Spleen (tissue), 13 donors: ENCODE measurements around the gene TMEM128. TPM values are rescaled to one million over a fixed set of nuclear protein-coding genes. Genes with fewer than 3 reads are reported as not detected.
A peak's percentile ranks its signal among the peaks of the same experiment; 100 is the strongest.

ENCODE experiments used
- DNase-seq: peaks from one replicate; pipeline ENCODE4 v3.0.0-alpha.2; 2020
- H3K27ac ChIP-seq, 8 donors: fragments of 200-600 bp; sonication (generic) in 7 of 8; 1 replicate in 4 of 8; 2 replicates in 4 of 8; pipeline versions ENCODE4 v1.5.0 to v1.8.0; 2016 to 2021; ENCODE audit warnings: inconsistent platforms in 4 of 8, mild to moderate bottlenecking in 4 of 8, moderate library complexity in 1 of 8
- H3K27me3 ChIP-seq, 7 donors: fragments of 200-600 bp; sonication (generic) in 6 of 7; replicated peaks in 1 of 7; 1 replicate in 4 of 7; 2 replicates in 3 of 7; pipeline versions ENCODE4 v1.5.0 to v1.8.0; 2016 to 2021; ENCODE audit warnings: inconsistent platforms in 3 of 7, mild to moderate bottlenecking in 1 of 7
- H3K36me3 ChIP-seq, 6 donors: fragments of 200-600 bp; sonication (generic) in 5 of 6; 1 replicate in 4 of 6; 2 replicates in 2 of 6; pipeline versions ENCODE4 v1.5.0 to v1.8.0; 2016 to 2021; ENCODE audit warnings: inconsistent platforms in 2 of 6
- H3K4me1 ChIP-seq, 6 donors: fragments of 200-600 bp; sonication (generic) in 5 of 6; 1 replicate in 3 of 6; 2 replicates in 3 of 6; pipeline versions ENCODE4 v1.5.0 to v1.8.0; 2016 to 2021; ENCODE audit warnings: inconsistent platforms in 3 of 6
- H3K4me3 ChIP-seq, 8 donors: fragments of 200-600 bp; sonication (generic) in 7 of 8; 1 replicate in 4 of 8; 2 replicates in 4 of 8; pipeline versions ENCODE4 v1.5.0 to v1.8.0; 2016 to 2021; ENCODE audit warnings: inconsistent platforms in 4 of 8, mild to moderate bottlenecking in 4 of 8, moderate library complexity in 2 of 8
- H3K9me3 ChIP-seq, 8 donors: fragments of 200-600 bp; sonication (generic) in 7 of 8; 1 replicate in 4 of 8; 2 replicates in 4 of 8; pipeline versions ENCODE4 v1.5.0 to v1.8.0; 2016 to 2021; ENCODE audit warnings: inconsistent platforms in 4 of 8
- CTCF ChIP-seq, 11 experiments: fragments of 200-600 bp in 7 of 11; fragments of 450-650 bp in 4 of 11; sonication (generic) in 4 of 11; IDR thresholded peaks in 8 of 11; conservative IDR thresholded peaks in 3 of 11; 1 replicate in 7 of 11; 2 replicates in 4 of 11; pipeline versions ENCODE4 v1.4.0 to v1.8.0; 2016 to 2021; ENCODE audit warnings: antibody characterized with exemption in 11 of 11, inconsistent platforms in 4 of 11, mild to moderate bottlenecking in 1 of 11
- POLR2A ChIP-seq, 3 donors: fragments of 450-650 bp; IDR thresholded peaks; one replicate each; pipeline ENCODE4 v1.5.1; 2017; ENCODE audit warnings: antibody characterized with exemption in 3 of 3, mild to moderate bottlenecking in 1 of 3
- POLR2AphosphoS5 ChIP-seq, 3 donors: sonication (generic); formaldehyde crosslinking; IDR thresholded peaks; one replicate each; pipeline ENCODE4 v1.5.1; 2017; ENCODE audit warnings: antibody characterized with exemption in 3 of 3
- WGBS, 5 donors: extraction: QIAGEN DNeasy Blood & Tissue Kit in 3 of 5; methylation state at CpG; one replicate each; pipeline versions ENCODE4 v1.1.5 to v1.1.7; 2013 to 2018; 5-methylcytosine and 5-hydroxymethylcytosine counted together
- intact Hi-C: fragments of 100-400 bp; cut with DNase I; formaldehyde crosslinking; loops from one replicate; pipeline ENCODE4 v1.15.0; 2023; ENCODE audit warnings: low total_unique reads
- long read RNA-seq, 2 donors: transcript quantifications; one replicate each; lab custom pipeline, GENCODE V29; 2026
- polyA plus RNA-seq, 3 donors: library from polyadenylated mRNA; stranded (reverse); fragments of 200-250 nt; gene quantifications; one replicate each; pipeline ENCODE4 v1.2.1, GENCODE V29; 2013
- total RNA-seq, 7 donors: library from RNA; depleted of rRNA in 3 of 7; stranded (reverse); fragments of >200 nt in 3 of 7; fragmentation: NEBNext Ultra II Directional in 4 of 7; extraction: Animal tissue kit (Norgen Biotek cat#: 25700) in 4 of 7; gene quantifications; one replicate each; pipeline versions ENCODE4 v1.1.0 to v1.2.1, GENCODE V29; 2016 to 2021
- donor health status: healthy with polysubstance abuse.
- donor health status: DM: no; HTN: no; CAD: no; lungs with moderate emphysema.
- donor health status: DM: no; HTN: no; CAD: no.
- donor health status: Bipolar disorder and iron deficiency.
- donor health status: healthy.
- donor health status: DM: no; HTN: no; CAD: no.
- donor health status: DM: yes; HTN: yes; CAD: no.

Gene TMEM128
- 10 to 100 TPM; 16.3 to 25.6 (median 21.0) TPM for total RNA-seq
- polyA plus RNA-seq = 10 to 100 TPM; 19.0 to 25.5 (median 23.3) TPM
- long read RNA-seq, donor 1, transcript TMEM128-202 (5 exons, 1,221 nt) = major isoform, 7 of 7 reads
- long read RNA-seq, donor 1, partial matches to known transcripts = 0 of 7 reads
- long read RNA-seq, donor 1, other reads (novel, unspliced or antisense) = 0 of 7 reads
- long read RNA-seq, donor 2, transcript TMEM128-202 (5 exons, 1,221 nt) = major isoform, 7 of 16 reads
- long read RNA-seq, donor 2, partial matches to known transcripts = 9 of 16 reads
- long read RNA-seq, donor 2, other reads (novel, unspliced or antisense) = 0 of 16 reads

GRCh38 chr4:4248029-4248884 is at the start of gene TMEM128:
TMEM128 (minus strand) TSS chr4:4248223; CDS start chr4:4248202, 21 bp downstream.
- peaks cover 20 to 46% (median 29%) of the 10 kb centered on the region in 6 donors for H3K4me1 ChIP-seq
- DNase-seq = peak; percentile 97
- H3K36me3 ChIP-seq = peaks cover 0 to 29% (median 23%) of the 10 kb centered on the region in 6 donors
- TF ChIP-seq POLR2AphosphoS5 (IDR thresholded peaks at IDR 0.05) (peak; percentile 94 to 96 (median 95)), CTCF (IDR thresholded peaks at IDR 0.05 in 8 of 11, conservative IDR thresholded peaks at IDR 0.05 in 3 of 11) (peak in 9 of 11 experiments; percentile 16 to 52 (median 29)), POLR2A (IDR thresholded peaks at IDR 0.05) (peak in 1 of 3 donors; percentile 65)
- H3K27ac ChIP-seq = peak within 1 kb of the TSS; percentile 91 to 96 (median 94)
- H3K4me3 ChIP-seq = peak within 1 kb of the TSS; percentile 64 to 87 (median 80)
- 1 to 4% (median 2%) methylated on average over 31 to 62 of the region's 62 CpGs for WGBS, 5 donors
- H3K9me3 ChIP-seq = no peaks in the 10 kb centered on the region
- peaks cover 0 to 3% (median 0%) of the 10 kb centered on the region in 7 donors for H3K27me3 ChIP-seq
- intact Hi-C loops = no loop called here

GRCh38 chr4:4296283-4296846 is 48.3 kb upstream of the TMEM128 start:
- H3K4me1 ChIP-seq = peaks cover under 1 to 22% (median 10%) of the 10 kb centered on the region in 6 donors
- no peaks in the 10 kb centered on the region for H3K27me3 ChIP-seq
- H3K27ac ChIP-seq = no peak overlapping the region
- no peaks in the 10 kb centered on the region for H3K9me3 ChIP-seq
- H3K36me3 ChIP-seq = peaks cover 0 to 62% (median 9%) of the 10 kb centered on the region in 6 donors
- TF ChIP-seq POLR2AphosphoS5 (IDR thresholded peaks at IDR 0.05) (no peak), POLR2A (IDR thresholded peaks at IDR 0.05) (no peak), CTCF (IDR thresholded peaks at IDR 0.05 in 8 of 11, conservative IDR thresholded peaks at IDR 0.05 in 3 of 11) (no peak)
- no peak for DNase-seq
- no peak overlapping the region for H3K4me3 ChIP-seq
- intact Hi-C loops = no loop called here
- 92 to 97% (median 94%) methylated on average over 5 of the region's 5 CpGs for WGBS, 5 donors

- Histone ChIP-seq H3K4me1 (peaks cover 16 to 48% (median 33%) of the 10 kb centered on the region in 6 donors), H3K36me3 (peaks cover 0 to 35% (median 0%) of the 10 kb centered on the region in 6 donors), H3K9me3 (no peaks in the 10 kb centered on the region), H3K4me3 (no peak overlapping the region), H3K27ac (no peak overlapping the region), H3K27me3 (no peaks in the 10 kb centered on the region)
- TF ChIP-seq CTCF (IDR thresholded peaks at IDR 0.05 in 8 of 11, conservative IDR thresholded peaks at IDR 0.05 in 3 of 11) = no peak
- TF ChIP-seq POLR2A (IDR thresholded peaks at IDR 0.05) = no peak
- no peak for TF ChIP-seq POLR2AphosphoS5 (IDR thresholded peaks at IDR 0.05)
- WGBS, 5 donors = 93 to 98% (median 97%) methylated on average over 3 of the region's 3 CpGs
- DNase-seq = no peak
- intact Hi-C loops = no loop called here
These were observed 45.3 kb upstream of the TMEM128 start for GRCh38 chr4:4293279-4293678.
